Measurements from ENCODE around the gene ARNT2.

The ARNT2 gene

DNA sequence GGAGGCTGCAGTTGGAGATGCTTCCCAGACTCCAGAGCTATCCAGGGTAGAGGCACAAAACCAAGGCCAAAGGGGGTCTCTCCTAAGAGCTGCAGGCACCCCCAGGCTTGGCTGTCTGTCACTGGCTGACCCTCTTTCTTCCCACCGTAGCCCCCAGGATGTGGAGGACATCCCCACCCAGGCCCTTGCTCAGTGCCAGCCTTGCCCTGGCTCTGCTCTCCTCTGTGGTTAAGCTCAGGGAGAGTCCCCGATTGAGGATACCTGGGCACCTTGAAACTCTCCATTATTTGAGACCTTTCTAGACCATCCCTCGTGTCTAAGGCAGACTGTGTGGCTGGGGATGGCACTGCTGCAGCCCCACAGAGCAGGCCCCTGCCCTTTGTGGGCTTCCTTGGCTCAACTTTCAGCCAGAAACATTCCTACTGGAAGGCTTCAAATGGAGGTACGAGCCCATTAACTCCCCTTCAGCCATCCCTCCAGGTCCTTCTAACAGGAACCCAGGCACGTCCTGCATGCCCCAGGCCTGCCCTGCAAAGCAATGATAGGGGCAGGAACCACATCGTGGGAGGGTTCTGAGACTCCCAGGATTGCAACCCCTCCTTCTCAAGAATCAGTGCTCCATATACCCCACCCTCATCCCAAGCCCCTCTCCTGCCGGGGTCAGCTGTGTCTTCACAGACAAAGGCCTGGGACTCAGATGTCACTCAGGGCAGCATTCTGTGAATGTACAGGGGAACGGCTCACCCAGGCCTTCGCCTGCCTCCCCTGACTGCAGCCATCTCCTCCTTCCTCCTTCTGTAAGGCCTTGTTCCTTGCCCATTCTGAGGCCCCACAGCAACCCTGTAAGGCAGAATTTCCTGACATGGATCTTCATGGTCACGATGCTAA, 188.0 kb downstream of the ARNT2 start:
- no peak overlapping the region for H3K27ac ChIP-seq
- TF ChIP-seq, protein P1, sequence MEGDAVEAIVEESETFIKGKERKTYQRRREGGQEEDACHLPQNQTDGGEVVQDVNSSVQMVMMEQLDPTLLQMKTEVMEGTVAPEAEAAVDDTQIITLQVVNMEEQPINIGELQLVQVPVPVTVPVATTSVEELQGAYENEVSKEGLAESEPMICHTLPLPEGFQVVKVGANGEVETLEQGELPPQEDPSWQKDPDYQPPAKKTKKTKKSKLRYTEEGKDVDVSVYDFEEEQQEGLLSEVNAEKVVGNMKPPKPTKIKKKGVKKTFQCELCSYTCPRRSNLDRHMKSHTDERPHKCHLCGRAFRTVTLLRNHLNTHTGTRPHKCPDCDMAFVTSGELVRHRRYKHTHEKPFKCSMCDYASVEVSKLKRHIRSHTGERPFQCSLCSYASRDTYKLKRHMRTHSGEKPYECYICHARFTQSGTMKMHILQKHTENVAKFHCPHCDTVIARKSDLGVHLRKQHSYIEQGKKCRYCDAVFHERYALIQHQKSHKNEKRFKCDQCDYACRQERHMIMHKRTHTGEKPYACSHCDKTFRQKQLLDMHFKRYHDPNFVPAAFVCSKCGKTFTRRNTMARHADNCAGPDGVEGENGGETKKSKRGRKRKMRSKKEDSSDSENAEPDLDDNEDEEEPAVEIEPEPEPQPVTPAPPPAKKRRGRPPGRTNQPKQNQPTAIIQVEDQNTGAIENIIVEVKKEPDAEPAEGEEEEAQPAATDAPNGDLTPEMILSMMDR (IDR thresholded peaks at IDR 0.05): no peak
- no peak for TF ChIP-seq ZFX (IDR thresholded peaks at IDR 0.05; ENCODE audit: borderline replicate concordance)

DNA sequence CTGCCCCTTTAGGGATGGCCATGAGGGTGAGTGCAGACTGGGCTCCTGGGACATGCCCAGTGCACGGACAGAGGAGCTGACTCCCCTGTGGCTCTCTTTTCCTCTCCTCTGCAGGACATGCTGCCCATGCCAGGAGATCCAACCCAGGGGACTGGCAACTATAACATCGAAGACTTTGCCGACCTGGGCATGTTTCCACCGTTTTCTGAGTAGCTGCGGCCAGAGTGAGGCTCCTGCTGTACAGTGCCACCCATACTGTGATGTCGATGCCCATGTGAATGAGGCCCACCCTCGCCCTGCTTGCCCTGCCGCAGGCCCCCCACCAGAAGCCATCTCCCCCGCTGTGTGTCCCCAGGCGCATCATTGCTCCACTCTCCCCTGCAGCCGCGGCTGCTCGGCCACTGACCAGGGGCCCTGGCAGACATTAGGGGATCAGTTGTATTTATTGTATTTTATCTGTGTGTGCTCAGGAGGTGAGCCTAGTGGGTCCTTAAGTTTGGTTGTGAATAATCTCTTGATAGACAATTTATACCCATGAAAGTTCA, 189.4 kb downstream of the ARNT2 start:
- TF ChIP-seq ZFX (IDR thresholded peaks at IDR 0.05; ENCODE audit: borderline replicate concordance): no peak
- TF ChIP-seq, protein P1 (IDR thresholded peaks at IDR 0.05): no peak
- no peak overlapping the region for H3K27ac ChIP-seq

DNA sequence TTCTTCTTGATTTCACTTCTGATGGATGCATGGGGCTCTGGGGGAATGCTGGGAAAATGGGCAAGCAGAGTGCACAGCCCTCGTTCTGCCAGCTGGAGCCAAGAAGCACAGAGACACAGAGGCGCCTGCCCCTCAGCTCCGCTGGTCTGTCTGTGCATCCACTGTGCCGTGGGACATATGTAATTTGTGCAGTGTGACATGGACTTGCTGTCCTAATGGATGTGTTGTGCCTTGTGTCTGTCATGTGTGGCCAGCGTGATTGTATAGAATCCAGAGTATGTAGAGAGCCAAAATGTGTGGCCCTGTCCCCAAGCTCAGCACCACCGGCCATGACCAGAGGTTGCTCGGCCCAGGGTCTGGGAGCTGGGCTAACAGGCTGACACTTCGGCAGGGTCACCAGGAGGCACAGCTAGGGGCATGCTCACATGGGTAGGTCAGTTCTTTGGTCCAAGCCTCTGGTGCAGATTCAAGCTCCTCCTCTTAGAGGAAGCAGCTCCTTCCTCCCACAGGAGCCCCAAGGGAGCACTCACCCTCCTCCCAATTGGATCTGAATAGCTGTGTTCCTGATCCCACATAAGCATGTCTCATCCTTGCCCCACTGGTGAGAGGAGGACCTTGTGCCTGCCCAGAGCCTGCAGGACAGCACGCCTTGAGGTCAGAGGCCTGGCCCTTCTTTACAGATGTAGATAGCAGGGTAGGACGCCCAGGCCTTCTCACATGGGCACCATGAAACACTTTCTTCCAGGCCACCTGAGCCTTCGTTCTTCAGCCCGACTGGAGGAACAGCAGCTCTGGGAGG, 190.1 kb downstream of the ARNT2 start:
- no peak for TF ChIP-seq ZFX (IDR thresholded peaks at IDR 0.05; ENCODE audit: borderline replicate concordance)
- TF ChIP-seq, protein P1 (IDR thresholded peaks at IDR 0.05): no peak
- no peak overlapping the region for H3K27ac ChIP-seq

DNA sequence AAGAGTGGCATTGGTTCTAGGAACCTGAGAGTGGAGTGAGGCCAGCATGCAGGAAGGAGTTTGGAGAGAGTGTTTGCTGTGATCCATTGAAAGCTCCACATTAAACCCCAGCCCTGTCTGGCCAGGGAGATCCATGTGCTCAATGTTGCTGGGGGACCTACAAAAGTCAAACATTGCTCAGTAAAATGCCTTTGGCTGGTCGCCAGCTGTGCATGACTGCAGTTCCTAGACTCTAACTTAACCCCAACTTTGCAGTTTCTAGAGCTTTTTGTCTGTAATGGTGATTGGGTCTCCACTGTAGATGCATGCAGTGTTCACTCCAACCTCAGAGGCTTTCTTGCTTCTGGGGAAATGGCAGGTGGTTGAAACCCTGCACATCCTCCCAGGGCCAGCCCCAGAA, 191.2 kb downstream of the ARNT2 start:
- TF ChIP-seq, protein P1 (IDR thresholded peaks at IDR 0.05): no peak
- TF ChIP-seq ZFX (IDR thresholded peaks at IDR 0.05; ENCODE audit: borderline replicate concordance): no peak
- H3K27ac ChIP-seq: no peak overlapping the region

DNA sequence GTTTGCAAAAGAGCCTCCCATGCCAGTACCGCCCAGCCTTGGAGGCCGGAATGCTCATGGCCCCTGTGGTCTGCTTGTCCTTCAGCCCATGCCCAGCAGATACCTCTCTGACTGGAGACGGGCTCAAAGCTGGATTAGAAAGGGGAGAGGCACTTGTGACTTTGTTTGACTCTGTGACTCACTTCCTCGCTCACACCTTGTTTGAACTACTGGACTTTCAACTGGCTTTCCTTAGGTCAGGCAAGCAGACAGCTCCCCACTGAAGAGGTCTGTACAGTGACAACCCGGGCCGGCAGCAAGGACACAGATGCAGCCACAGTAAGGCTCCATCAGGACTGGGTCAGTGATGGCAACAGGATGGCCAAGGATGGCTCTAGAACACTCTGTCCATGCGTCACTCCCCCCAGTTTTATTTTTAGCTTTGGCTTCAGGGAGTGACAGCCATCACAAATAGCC, 192.4 kb downstream of the ARNT2 start:
- TF ChIP-seq, protein P1 (IDR thresholded peaks at IDR 0.05): no peak
- no peak for TF ChIP-seq ZFX (IDR thresholded peaks at IDR 0.05; ENCODE audit: borderline replicate concordance)
- H3K27ac ChIP-seq: no peak overlapping the region

DNA sequence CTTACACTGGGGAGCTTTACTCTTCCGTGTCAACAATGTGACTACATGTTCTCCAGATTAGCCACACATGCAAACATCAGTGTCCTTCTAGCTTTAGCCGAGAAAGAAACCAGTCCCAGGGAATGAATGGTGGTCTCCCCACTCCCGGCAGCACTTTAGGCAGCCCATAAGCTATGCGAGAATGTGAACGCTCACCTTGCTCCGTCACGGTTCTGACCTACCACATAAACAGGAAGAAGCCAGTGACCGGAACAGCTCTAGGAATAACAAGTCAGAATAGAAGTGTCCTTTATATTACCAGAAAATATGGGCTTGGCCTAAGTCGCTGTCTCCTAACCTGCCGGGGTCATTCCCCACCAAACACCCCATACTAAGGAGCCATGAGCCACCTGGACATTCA, 192.9 kb downstream of the ARNT2 start:
- TF ChIP-seq ZFX (IDR thresholded peaks at IDR 0.05; ENCODE audit: borderline replicate concordance): no peak
- TF ChIP-seq, protein P1 (IDR thresholded peaks at IDR 0.05): no peak
- no peak overlapping the region for H3K27ac ChIP-seq

All from 22Rv1 (cell line).